ENCODE data around the gene IQCH.

Gene IQCH

GRCh38 chr15:67512933-67513714 lies 258.5 kb downstream of the IQCH start:
- H4K20me1 ChIP-seq (ENCODE audit: insufficient read depth, low read length): no peaks in the 10 kb centered on the region
- no peak overlapping the region for H2AFZ ChIP-seq (ENCODE audit: low read length)
- no peaks in the 10 kb centered on the region for H3K27me3 ChIP-seq (ENCODE audit: insufficient read depth, low read length)
- TF ChIP-seq, protein P1, sequence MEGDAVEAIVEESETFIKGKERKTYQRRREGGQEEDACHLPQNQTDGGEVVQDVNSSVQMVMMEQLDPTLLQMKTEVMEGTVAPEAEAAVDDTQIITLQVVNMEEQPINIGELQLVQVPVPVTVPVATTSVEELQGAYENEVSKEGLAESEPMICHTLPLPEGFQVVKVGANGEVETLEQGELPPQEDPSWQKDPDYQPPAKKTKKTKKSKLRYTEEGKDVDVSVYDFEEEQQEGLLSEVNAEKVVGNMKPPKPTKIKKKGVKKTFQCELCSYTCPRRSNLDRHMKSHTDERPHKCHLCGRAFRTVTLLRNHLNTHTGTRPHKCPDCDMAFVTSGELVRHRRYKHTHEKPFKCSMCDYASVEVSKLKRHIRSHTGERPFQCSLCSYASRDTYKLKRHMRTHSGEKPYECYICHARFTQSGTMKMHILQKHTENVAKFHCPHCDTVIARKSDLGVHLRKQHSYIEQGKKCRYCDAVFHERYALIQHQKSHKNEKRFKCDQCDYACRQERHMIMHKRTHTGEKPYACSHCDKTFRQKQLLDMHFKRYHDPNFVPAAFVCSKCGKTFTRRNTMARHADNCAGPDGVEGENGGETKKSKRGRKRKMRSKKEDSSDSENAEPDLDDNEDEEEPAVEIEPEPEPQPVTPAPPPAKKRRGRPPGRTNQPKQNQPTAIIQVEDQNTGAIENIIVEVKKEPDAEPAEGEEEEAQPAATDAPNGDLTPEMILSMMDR (IDR thresholded peaks at IDR 0.05; ENCODE audit: low read length): no peak
- no peaks in the 10 kb centered on the region for H3K9me3 ChIP-seq (ENCODE audit: low read length)
- H3K36me3 ChIP-seq (ENCODE audit: insufficient read depth, low read length): peaks cover 51% of the 10 kb centered on the region; the same call in 1 of the 2 replicates
- H3K4me3 ChIP-seq (ENCODE audit: low read depth, low read length, poor library complexity, severe bottlenecking): no peak overlapping the region
- H3K9me2 ChIP-seq (ENCODE audit: low read depth, low read length): no peaks in the 10 kb centered on the region
- no peaks in the 10 kb centered on the region for H3F3A ChIP-seq (ENCODE audit: insufficient read depth, low read length)
- no peak overlapping the region for H3K4me2 ChIP-seq (ENCODE audit: low read length)
- H3K27ac ChIP-seq (ENCODE audit: low read depth, low read length, poor library complexity, severe bottlenecking): no peak overlapping the region
- no peaks in the 10 kb centered on the region for H3K79me2 ChIP-seq (ENCODE audit: insufficient read depth, low read length)
- H3K4me1 ChIP-seq (ENCODE audit: insufficient read depth, low read length, severe bottlenecking): no peaks in the 10 kb centered on the region
- H3K9ac ChIP-seq (ENCODE audit: low read length): no peak overlapping the region

DNA sequence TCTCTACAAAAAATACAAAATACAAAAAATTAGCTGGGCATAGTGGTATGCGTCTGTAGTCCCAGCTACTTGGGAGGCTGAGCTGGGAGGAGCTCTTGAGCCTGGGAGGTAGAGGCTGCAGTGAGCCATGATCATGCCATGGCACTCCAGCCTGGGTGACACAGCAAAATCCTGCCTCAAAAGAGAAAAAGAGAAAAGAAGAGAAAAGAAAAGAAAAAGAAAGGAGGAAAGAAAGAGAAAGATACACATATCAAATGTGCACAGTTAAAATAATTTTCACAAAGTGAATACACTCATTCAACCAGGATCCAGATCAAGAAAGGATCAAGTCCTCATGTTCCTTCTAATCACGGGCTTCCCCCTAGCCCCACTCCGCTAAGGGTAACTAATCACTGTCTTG lies 260.5 kb downstream of the IQCH start:
- no peaks in the 10 kb centered on the region for H3K79me2 ChIP-seq (ENCODE audit: insufficient read depth, low read length)
- H3K9ac ChIP-seq (ENCODE audit: low read length): no peak overlapping the region
- no peak overlapping the region for H3K27ac ChIP-seq (ENCODE audit: low read depth, low read length, poor library complexity, severe bottlenecking)
- H3F3A ChIP-seq (ENCODE audit: insufficient read depth, low read length): no peaks in the 10 kb centered on the region
- TF ChIP-seq, protein P1 (IDR thresholded peaks at IDR 0.05; ENCODE audit: low read length): no peak
- TF ChIP-seq EZH2 (IDR thresholded peaks at IDR 0.05; ENCODE audit: borderline replicate concordance, low read length): no peak
- no peak overlapping the region for H2AFZ ChIP-seq (ENCODE audit: low read length)
- H4K20me1 ChIP-seq (ENCODE audit: insufficient read depth, low read length): no peaks in the 10 kb centered on the region
- peaks cover 51% of the 10 kb centered on the region; the same call in 1 of the 2 replicates for H3K36me3 ChIP-seq (ENCODE audit: insufficient read depth, low read length)
- H3K4me3 ChIP-seq (ENCODE audit: low read depth, low read length, poor library complexity, severe bottlenecking): no peak overlapping the region
- H3K27me3 ChIP-seq (ENCODE audit: insufficient read depth, low read length): no peaks in the 10 kb centered on the region
- H3K4me2 ChIP-seq (ENCODE audit: low read length): no peak overlapping the region
- no peaks in the 10 kb centered on the region for H3K9me3 ChIP-seq (ENCODE audit: low read length)
- H3K4me1 ChIP-seq (ENCODE audit: insufficient read depth, low read length, severe bottlenecking): peaks cover 3% of the 10 kb centered on the region
- no peaks in the 10 kb centered on the region for H3K9me2 ChIP-seq (ENCODE audit: low read depth, low read length)

DNA sequence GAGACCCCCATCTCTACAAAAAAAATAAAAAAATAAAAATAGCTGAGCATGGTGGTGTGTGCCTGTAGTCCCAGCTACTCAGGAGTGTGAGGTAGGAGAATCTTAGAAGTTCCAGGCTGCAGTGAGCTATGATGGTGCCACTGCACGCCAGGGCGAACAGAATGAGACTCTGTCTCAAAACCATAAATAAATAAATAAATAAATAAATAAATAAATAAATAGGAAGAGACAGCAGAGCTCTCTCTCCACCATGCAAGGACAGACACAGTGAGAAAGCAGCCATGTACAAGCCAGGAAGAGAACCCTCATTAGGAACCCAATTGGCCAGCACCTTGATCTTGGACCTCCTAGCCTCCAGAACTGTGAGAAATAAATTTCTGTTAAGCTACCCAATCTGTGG lies 261.0 kb downstream of the IQCH start:
- TF ChIP-seq EZH2 (IDR thresholded peaks at IDR 0.05; ENCODE audit: borderline replicate concordance, low read length): no peak
- TF ChIP-seq, protein P1 (IDR thresholded peaks at IDR 0.05; ENCODE audit: low read length): no peak
- peaks cover 47% of the 10 kb centered on the region; the same call in 1 of the 2 replicates for H3K36me3 ChIP-seq (ENCODE audit: insufficient read depth, low read length)
- H2AFZ ChIP-seq (ENCODE audit: low read length): no peak overlapping the region
- no peak overlapping the region for H3K4me2 ChIP-seq (ENCODE audit: low read length)
- no peak overlapping the region for H3K4me3 ChIP-seq (ENCODE audit: low read depth, low read length, poor library complexity, severe bottlenecking)
- H3K9ac ChIP-seq (ENCODE audit: low read length): no peak overlapping the region
- no peaks in the 10 kb centered on the region for H3K9me2 ChIP-seq (ENCODE audit: low read depth, low read length)
- no peaks in the 10 kb centered on the region for H3K9me3 ChIP-seq (ENCODE audit: low read length)
- no peaks in the 10 kb centered on the region for H3K27me3 ChIP-seq (ENCODE audit: insufficient read depth, low read length)
- H3F3A ChIP-seq (ENCODE audit: insufficient read depth, low read length): no peaks in the 10 kb centered on the region
- H4K20me1 ChIP-seq (ENCODE audit: insufficient read depth, low read length): no peaks in the 10 kb centered on the region
- H3K79me2 ChIP-seq (ENCODE audit: insufficient read depth, low read length): no peaks in the 10 kb centered on the region
- peaks cover 8% of the 10 kb centered on the region for H3K4me1 ChIP-seq (ENCODE audit: insufficient read depth, low read length, severe bottlenecking)
- H3K27ac ChIP-seq (ENCODE audit: low read depth, low read length, poor library complexity, severe bottlenecking): no peak overlapping the region
